Measurements from ENCODE around the gene GABRG3.

Gene GABRG3

DNA sequence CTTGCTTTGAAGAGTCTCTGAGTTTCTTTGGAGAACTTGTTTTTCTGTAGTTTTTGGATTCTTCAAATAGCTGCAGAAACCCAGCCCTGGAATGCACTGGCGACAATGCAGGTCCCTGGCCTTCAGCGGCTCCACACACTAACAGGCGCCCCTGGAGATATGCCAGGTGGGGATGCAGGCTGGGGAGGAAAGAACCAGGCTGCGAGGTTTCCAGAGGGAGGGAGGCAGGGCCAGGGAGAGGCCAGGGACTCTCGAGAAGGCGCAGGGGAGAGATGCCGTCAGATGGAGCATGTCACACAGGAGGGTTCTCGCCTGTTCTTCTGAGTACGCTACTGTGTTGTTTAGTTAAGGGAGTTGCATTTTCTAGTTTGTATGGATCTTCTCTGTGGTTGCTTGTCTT, 283.1 kb downstream of the GABRG3 start:
- no peak for DNase-seq

DNA sequence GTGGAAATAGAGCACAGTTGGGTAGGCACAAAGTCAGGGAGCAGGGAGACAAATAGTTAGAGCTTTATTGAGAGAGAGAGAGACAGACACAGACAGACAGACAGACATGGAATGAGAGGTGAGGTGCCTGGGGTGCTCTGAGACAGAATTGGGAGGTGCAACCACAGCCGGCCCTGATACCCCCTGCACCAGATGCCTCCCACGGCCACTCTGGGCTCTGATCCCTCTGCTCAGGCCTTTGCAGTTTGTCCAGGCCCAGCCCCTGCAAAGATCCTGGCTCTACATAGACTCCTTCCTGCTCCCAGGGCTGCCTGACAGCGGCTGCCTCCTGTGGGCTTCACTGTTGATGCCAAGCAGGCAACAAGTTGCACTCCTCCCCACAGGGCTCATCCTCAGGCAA, 283.8 kb downstream of the GABRG3 start:
- DNase-seq = no peak

DNA sequence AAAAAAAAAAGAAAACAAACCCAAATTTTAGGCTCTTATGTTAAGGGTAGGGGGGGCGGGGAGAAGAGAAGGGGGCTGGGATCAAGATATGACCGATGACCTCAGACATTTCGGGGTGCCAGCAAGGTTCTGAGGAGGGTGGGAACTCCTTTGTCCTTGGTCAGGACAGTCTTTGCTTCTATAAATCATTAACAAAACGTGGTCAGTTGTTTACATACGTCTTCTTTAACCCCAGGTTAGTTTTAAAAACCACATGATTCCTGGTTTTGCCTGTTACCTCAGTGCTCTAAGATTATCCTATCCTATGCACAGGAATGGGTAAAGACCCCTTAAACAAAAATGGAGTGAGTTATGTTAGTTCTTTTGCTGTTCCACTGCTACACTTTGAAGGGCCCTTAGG, 285.5 kb downstream of the GABRG3 start:
- no peak for DNase-seq

DNA sequence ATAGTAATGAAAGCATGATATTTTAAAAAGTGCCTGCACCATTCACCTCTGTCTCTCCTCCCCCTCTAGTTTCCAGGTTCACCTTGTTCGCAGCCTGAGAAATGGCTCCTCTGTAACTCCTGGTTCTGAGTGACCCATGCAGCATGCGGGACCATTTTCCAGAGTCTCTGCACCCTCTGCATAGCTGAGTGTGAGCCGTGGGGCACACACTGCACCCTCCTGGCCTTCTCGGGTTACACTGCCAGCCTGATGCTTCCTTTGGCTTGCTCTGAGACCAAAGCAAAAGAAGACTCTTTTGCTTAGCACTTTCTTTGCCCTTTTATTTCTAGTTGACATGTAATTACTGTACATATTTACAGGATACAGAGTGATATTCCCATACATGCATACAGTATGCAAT, 287.3 kb downstream of the GABRG3 start:
- DNase-seq = no peak

DNA sequence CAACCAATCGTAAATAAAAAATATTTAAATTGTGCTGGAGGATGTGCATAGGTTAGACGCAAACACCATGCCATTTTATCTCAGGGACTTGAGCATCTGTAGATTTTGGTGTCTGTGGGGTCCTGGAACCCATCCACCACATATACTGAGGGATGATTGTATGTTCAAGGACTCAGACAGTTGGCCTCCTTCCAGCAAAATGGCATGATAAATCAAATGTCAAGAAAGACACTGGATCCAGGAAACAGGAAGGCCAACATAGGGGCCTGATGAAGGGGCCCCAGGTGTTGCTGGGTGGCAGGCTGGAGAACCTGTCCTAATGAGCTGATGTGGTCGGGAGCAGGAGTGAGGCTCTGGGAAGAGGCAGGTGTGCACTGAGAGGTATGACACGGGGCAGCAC, 289.5 kb downstream of the GABRG3 start:
- DNase-seq = no peak

DNA sequence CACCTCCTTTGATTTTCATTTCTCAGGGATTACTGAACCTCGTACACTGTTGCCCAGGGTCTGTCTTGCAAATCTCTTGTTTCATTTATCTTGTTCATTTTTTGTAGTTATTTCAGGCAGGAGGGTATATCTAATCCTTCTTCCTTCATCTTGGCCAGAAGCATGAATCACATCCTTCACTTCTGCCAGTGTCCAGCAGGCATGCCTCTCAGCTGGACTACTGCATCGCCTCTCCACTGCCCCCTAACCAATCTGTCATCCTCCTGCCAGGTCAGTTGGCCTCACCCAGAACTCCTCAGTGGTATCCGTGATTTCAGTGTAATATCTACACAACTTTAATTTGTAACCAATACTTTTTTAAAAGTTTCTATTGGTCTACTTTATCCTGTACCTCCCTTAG, 297.9 kb downstream of the GABRG3 start:
- DNase-seq = no peak

DNA sequence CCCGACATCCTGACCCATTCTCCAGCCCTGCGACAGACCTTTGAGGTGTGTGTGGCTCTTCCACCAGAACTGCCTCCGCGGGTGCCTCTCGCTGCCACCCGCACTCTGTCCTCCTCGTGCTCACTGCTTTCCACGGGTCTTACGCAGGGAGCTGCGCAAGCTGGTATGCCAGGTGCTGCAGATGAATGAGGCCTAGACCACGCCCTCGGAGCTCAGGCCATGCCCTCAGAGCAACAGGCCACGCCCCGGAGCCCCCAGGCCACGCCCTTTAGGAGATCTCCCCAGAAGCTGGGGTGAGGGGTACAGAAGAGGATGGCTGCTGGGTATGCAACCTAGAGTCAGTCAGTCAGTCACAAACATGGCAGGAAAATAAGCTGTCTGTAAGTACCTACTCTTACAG, 300.3 kb downstream of the GABRG3 start:
- DNase-seq = no peak

DNA sequence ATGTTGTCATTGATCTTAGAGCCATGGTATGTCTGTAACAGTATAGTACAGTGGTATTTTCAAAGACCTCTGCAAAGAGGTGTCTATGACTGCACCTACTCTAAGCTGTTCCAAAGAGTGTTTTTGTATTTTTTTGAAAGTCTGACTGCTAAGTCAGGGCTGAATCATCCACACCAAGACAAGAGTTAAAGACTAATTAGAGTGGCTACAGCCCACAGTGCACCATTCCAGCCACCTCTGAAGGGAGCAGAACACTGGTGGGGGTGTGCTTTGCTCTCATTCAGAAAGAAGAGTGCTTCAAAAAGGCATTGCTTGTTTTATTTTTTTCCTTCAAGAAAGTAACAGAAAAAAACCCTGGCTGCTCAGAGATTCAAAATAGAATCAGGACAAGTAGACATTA, 301.4 kb downstream of the GABRG3 start:
- DNase-seq = no peak

DNA sequence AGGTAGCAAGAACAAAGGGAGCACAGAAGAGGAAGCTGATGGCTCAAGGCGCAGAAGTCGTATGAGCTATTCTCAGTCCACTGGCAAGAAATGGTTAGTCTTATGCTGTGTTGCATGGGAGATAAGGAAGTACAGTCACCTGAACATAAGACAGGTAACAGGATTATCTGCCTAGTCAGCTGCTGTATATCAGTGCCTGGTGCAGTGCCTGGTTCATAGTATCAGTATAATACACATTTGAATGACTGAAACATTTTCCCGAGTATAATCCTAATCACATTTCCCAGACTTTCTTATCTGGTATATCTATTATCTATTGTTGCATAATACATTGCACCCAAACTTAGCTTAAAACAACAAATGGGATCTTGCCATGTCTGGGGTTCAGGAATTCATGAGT, 302.5 kb downstream of the GABRG3 start:
- DNase-seq = no peak

DNA sequence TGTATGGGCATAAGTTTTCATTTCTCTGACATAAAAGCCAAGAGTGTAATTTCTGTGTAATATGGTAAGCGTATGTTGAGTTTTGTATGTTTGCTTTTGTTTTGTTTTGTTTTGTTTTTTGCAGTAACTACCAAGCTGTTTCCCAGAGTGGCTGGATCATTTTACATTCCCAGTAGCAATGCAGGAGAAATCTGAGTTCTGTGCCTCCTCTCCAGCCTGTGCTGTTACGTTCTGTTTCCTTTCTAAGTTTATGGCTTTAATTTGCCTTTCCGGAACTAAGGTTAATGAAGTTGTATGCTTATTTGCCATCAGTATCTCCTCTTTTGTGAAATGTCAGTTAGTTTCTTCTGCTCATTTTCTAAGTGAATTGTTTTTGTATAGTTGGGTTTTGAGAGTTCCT, 307.8 kb downstream of the GABRG3 start:
- DNase-seq = no peak

DNA sequence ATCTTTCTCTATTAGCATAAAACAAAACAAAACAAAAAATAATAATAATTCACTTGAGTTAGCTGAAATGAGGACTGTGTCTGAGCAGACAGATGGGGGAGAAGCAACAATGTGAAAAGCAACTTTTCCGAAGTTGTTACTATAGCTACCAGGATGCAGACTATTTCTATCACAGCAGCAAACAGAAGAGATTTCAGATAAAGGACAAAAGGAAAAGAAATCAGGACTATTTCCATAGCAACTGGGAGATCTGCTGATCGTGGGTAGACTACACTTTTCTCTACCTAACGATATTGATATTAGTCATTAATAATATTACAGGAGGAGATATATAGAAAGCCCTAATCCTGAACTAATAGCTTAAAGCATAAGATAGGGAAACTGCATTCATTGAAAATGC, 321.7 kb downstream of the GABRG3 start:
- no peak for DNase-seq

DNA sequence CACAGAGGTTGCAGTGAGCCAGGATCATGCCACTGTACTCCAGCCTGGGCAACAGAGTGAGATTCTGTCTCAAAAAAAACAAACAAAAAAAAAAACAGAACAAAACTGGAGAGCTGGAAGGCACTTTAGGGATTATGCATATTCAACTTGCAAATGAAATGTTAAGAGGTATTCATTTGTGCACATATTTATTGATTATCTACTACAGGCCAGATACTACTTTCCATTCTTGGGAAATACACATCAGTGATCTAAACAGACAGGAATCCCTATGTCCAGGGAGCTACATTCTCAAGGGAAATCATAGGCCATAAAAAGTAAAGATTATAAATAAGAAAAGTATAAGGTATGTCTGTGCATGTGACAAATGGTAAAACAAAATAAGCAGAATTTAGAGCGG, 322.6 kb downstream of the GABRG3 start:
- DNase-seq = no peak

DNA sequence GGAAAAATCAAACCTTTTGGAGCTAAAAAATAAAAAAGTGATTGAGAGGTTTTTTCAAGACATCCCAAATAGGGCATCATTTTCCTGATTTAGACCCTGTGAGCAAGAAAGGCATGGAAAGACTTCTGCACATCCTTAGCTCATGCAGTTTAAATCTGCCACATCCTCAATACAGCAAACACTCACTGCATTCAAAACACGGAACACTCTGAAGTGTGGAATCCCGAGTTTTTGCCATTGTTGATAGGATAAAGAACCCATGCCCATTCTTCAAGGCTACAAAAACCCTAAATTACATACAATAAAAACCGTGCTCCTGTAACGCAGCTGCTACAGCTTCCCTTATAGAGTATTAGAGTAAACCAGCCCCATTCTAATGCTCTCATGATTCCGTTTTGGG, 346.8 kb downstream of the GABRG3 start:
- no peak for DNase-seq

DNA sequence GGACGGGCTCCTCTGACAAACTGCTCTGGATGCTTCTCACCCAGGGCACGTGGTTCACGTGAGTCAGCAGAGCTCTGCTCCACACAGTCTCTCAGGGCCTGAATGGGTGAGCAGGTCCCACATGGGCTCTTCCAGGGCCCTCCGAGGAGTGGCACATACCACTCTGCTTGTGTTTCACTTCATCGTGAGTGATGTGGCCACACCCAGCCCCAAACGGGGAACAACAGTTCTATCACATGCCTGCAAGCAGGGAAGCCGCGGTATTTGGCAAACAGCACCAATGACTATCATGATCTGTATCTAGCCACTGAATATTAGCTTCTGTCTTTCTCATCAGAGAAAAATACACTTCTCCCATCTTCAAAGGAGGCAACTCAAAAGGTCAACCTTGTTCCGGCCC, 352.8 kb downstream of the GABRG3 start:
- no peak for DNase-seq

DNA sequence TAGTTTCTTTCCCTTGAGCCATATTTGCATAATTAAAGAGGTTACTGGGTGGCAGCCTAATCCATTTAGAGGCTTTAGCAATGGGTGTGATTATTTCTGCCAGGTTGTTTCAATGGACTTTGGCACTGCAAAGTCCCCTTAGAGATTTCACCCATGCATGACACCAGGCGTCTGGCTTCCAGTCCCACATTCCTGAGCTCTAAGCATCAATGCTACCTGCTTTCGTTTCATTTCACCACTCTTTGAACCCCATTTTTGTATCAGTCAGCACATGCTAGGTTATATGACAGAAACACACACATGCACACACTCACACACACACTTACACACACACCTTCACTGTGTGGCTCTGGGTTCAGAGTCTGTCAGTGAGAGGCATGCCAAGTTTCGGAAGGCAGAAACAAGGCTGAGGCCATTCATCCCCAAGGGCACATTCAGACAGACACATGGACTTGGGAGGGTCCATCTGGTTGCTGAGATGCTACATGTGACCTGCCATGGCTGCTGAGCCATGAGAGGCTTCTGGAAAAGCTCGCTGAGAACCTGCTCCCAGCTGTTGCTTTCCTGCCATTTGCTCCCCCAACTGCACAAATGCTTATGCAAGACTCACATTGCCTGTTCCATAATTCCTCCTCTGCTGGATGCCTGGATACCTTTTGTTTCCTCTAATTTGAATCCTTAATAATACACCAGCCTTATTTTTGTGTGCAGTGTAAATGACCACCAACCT, 354.1 kb downstream of the GABRG3 start:
- DNase-seq = no peak

DNA sequence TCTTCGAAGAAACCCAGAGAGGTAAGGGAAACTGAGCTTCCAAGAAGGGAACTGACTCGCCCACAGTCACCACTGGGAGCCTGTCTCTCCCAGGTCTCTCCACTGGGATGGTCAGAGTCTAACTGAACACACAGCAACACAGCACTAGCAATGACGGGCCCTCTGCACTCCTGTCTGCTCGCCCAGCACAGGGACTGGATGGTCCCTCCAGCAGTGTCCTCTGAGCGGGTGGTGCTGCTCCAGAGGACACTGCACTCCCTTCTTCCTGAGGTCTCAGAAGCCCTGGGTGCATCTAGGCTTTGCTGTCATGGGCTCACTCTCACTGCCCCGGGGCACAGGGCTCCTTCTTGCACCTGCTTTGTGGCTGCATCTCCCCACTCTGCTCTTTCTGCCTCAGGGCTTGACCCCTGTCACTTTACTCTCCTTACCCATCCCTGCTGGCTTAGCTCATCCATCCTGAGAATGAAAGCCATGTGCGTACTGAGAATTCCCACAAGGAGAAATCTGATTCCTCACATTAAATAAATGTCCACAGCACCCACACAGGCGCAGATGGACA, 356.6 kb downstream of the GABRG3 start:
- DNase-seq = no peak

DNA sequence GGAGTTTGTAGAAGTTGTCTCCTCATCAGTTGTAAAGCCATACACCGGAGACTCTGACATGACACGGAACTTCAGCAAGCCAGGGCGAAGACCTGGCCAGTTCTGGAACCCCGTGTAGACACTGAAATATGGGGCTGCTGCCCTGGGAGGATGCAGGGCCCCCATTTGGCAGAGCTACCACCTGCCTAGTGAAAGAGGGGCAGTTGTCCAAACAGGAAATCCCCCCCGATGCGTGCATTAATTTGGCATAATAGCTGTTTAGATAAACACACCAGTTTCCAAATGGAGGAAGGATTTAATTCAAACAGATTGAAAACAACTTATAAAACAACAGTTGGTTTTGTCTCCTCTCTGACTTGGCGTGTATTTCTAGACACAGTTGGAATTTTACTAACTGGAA, 357.2 kb downstream of the GABRG3 start:
- no peak for DNase-seq

DNA sequence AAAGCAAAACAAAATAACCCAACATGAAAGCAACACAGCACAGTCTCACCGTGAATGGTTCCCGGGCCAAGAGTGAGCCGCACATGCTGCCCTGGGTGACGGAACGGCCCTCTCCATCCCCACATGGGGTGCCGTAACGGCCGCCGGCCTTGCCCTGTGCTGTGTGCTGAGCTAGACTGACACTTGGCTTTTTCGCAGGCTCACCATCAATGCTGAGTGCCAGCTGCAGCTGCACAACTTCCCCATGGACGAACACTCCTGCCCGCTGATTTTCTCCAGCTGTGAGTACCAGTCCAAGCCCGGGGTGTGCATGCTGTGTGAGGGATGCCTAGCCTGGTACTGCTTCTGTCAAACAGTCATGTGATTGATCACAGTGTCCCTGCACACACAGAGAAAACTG, 357.6 kb downstream of the GABRG3 start:
- no peak for DNase-seq

DNA sequence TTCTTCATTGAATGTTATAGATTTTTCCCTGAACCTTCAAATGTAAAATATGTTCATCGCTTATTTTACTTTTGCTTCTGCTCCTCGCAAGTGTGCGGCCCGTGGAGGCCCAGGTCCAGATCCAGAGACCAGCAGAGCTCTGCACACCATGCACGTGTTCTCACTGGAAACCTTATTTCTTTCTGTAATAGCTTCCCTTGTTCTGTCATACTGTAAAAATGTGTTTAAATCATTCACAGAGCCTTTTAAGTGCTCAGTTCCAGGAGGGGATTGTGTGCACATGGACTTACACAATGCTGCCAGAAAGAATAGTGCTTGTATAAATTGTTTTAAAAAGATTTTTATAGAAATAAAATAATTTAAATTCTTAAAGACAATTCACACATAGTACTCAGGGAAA, 359.3 kb downstream of the GABRG3 start:
- no peak for DNase-seq

DNA sequence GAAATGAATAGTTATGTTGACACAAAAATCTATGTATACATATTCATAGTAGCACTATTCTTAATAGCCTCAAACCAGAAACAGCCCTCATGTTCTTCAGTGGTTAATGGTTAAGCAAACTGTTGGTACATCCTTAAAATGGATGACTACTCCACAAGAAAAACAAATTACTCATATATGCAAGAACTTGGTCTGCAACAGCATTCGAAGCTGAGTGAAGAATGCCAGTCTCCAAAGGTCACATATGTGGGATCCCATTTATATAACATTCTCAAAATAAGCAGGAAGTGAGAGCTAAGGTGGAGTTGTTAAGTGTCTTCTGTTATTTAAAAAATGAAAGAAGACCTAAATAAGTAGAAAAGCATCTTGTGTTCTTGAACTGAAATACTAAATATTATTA, 365.7 kb downstream of the GABRG3 start:
- no peak for DNase-seq

DNA sequence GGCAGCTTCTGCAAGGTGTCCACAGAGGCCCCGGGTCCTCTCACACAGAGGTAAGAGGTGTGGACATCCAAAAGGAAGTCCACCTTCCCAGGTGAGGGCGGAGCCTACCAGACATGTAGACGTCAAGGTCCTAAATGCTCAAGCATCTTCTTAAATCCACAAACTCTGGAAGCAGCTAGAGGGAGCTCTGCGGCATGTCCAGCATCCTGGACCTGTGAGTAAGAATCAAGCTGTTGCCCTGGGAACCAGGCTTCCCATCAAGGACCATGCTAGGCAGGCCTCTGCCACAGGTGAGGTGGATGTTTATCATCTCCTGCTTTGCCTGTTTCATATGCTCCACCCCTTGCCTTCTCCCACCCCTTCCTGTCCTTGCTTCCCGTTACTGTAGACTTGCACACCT, 368.2 kb downstream of the GABRG3 start:
- DNase-seq = no peak

DNA sequence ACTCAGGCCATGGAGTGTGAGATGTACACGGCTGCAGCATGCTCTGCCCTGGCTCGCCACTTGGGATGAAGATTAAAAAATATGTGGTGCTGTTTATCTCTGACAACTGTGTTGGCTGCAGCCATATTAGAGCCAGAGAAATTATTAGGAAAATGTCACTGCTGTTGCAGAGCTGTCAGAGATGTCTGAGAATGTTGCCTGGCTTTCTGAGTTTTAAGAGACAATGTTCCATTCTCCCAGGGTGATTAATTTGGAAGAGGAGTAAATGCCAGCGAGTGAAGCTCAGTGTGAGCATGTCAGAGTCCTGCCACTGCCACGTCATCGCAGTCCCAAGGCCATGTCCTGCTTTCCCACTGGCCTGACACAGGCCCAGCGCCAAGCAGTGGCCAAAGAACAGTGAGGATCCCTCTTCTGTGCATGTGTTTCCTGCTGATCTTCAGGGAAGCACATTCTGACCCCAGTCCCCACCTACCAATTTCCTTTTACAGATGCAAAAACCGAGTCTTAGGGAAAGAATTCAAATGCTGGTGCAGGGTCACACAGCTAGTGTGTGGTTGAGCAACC, 370.9 kb downstream of the GABRG3 start:
- DNase-seq = no peak

DNA sequence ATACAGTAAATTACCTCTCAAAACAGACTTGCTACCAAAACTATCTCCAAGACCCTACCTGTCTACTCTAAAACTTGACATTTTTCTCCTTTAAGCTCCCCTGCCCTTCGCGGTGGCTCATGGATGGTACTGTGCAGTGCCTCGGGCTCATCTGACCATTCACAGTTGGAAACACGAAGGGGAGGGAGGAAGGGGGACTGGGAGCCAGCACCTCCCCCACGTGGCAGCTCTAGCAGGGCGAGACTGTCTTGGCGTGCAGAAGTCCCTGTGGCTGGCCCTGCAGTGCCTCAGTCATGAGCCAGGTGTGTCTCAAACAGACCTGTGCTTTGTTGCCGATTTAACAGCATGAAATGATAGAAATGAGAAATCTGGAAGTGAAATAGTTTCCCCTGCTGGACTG, 372.0 kb downstream of the GABRG3 start:
- no peak for DNase-seq

DNA sequence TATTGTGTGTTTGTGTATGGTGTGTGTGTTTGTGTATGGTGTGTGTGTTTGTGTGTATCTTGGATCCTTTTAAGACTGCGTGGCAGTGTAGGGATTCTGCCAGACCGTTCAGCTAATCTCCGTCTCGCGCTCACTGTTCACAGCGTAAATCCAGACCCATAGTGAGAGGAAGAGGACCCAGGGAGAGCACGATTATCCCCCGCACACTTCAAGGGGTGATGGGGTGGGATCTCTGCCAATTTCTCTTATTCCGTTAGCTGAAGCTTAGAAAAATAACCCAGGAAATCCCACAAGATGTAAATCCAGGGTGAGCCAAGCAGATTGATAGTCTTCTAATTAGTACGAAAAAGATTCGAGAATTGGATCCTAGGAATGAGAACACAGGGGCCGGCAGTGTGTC, 381.2 kb downstream of the GABRG3 start:
- no peak for DNase-seq

DNA sequence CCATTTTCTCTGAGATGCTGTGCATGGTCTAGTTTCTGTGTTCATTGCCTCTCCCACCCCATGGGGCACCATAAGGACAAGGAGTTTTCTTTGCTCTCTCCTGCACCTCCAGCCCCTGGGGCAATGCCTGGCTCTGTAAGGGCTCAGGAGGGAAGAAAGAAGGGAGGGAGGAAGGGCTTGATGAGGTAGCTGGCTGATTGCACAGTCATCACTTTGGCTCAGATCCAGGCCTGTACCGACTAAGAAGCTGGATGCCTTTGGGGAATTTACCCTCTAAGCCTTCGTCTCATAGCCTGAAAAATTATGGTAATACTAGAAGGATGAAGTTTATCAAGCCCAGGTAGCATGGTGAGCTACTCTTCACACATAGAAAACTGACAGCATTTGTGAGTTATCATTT, 382.9 kb downstream of the GABRG3 start:
- no peak for DNase-seq

Data from activated CD8-positive, alpha-beta memory T cell treated with anti-CD3 and anti-CD28 coated beads, Interleukin-2, amount 50 U/mL, for 4 hours (primary cell).